Measurements from ENCODE around the gene ANKRD42.
"Not testable (repeated sequence)": the region's sequence is repeated elsewhere in the genome, so short reads cannot be mapped to it uniquely, and the experiment has no call there.

- TF ChIP-seq CTCF, POLR2A (IDR thresholded peaks at IDR 0.05): not testable (repeated sequence)
Measured at GRCh38 chr11:83206771-83207382, 13.4 kb downstream of the ANKRD42 start.
